GM19452 (cell line): Measurements from ENCODE around the gene TEX2.

ENCODE experiments used
- ATAC-seq: cut with Tn5 transposase; IDR thresholded peaks from one replicate; pipeline ENCODE4 v1.9.1; 2021; ENCODE audit not compliant: unreplicated experiment

Gene TEX2

DNA sequence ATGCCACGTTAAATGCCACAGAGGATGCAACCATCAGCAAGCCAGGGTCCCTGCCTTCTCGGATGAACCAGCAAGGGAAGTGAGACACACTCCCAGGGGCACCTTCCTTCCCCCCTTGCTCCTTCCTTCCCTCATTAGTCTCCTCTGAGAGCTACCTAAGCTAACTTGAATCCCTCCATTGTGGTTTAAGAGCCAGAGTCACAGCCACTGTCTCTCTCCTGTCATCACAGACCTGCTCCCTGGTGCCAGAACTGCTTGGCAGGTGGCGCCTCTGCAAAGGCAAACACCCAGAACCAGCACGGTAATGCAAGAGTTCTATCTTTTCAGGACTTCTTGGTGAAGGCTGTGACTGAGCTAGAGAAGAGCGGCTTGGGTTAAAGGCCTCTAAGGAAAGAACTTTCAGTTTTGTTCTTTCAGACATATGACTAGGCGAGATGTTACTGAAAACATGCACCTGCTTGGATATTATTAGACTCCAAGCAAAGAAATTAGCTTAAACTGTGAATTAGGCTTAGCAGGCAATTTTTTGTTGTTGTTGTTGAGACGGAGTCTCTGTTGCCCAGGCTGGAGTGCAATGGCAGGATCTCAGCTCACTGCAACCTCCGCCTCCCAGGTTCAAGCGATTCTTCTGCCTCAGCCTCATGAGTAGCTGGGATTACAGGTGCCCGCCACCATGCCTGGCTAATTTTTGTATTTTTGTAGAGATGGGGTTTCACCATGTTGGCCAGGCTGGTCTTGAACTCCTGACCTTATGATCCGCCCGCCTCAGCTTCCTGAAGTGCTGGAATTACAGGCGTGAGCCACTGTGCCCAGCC, 141.9 kb downstream of the TEX2 start:
- ATAC-seq: peak; percentile 77

DNA sequence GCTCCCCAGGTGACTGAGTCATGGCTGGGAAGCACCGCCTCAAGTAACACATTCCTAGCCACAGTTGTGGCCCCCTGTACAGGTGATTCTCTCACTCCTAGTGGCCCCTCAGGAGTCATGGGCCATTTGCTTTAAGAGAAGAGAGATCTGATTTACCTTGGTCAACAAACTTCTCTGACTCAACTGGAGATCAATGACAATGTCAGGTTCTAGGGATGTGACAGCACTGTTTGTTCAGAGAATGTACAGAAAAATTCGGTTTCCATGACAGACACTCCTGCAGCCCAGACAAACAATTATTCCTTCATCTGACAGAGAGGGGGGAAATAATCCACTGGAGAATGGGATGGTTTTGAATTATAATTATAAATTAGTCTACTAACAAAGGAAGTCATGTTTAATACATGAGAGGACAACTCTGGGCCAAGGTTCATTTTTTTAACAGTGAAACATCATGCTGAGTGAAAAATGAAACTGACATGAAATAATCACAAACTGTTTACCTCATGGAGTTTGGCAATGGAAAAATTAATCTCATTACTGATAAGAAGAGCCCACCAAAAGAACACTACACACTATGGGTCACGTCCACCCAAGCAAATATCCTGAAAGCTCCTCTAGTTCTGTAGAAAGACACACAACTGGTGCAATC, 142.8 kb downstream of the TEX2 start:
- no peak for ATAC-seq

DNA sequence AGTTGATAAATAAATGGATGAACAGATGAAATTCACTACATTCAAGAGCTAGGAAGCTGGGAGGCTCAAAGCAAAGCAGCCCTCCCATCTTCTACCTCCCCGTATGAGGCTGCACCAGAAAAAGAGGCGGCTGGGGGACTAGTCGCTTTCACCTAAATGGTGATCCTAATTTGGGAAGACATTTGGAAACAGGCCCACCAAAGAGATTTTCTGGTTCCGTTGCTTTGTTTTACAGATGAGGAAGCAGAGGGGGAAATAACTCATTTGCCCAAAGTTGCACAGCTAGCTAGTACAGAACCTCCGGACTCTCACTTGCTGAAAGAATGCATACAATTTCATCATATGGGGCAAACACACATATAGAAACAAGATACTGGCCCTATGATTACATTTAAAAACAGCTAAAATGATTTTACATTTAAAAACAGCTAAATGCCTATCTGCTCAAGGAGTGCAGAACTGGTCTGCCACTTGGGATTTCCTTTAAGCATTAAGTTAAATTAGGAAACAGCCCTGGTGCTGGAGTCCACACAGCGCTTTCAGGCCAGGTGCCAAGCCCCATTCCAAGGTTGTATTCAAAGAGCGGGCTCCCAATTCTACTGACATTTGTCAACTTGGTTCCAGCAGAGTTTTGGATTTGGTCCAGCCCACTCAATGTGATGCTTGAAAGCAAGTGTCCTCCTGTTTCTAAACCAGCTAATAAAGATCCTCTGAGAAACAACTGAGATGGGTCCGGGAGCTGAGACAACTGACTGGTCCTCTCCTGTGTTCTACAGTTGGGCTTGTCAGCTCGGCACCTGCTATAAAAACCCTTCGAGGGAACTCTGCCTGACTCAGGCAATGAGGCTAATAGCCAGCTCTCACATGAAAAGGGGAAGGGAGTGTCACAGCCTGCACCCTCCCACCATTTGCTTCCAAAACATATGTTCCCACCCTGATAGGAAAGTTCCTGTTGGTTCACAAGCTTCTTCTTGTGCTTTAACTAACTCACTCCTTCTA, 144.8 kb downstream of the TEX2 start:
- no peak for ATAC-seq

DNA sequence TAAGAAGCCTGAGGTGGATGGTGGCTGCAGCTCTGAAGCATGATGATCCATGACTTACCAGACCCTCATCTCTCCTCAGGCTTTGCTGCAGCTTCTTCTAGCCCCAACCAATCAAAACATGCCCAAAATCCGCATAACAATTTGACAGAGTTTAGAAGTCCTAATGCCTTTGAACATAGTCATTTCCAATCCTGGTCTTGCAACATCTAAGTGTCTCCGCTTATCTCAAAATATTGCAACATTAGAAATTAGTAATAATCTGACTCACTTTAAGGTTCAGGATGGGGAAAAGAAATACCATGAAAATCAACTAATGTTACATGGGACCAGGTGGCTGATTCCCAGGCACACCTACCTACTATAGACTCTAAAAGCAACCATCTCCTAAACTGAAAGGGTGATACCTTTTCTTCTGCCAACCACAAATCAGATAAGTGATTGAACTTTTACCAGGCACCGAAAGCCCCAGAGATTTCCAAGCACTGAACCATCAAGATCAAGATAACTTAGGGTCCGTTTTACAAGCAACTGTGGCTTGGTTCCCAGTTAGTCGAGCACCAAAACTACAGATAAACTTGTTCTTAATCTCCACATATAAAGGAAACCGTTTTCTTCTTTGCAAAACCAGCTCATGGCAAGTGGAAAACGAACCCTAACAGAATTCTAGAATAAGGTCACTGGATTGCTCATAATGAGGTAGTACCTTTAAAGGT, 147.1 kb downstream of the TEX2 start:
- ATAC-seq: no peak

DNA sequence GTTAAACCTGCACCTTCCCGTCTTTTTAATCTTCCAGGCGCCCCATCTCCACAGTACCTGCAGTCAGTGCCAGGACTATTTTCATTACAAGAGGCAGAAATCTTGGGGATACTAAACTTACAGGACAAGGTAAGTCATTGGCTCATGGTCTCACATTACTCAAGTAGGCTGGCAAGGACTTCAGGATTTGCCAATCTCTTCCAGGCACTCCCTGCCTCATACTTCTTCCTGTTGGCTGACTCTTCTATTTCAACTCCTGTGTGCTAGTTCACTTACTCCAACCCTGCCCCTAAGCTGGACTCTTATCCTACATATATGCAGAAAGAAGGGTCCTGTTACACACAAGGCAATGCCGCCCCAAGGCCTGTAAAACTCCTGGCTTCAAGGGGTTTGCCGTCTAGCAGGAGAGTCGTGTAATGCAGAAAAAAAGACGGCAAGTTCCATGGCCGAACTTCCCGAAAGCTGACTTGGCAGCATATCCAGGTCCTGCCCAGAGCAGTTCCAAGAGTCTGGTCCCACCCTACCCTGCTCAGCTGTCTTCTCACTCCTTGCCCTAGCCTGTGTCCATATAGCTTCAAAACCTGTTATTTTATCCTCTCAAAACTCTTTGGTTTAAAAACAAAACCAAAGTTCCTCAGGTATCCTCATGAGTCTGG, 147.9 kb downstream of the TEX2 start:
- no peak for ATAC-seq

DNA sequence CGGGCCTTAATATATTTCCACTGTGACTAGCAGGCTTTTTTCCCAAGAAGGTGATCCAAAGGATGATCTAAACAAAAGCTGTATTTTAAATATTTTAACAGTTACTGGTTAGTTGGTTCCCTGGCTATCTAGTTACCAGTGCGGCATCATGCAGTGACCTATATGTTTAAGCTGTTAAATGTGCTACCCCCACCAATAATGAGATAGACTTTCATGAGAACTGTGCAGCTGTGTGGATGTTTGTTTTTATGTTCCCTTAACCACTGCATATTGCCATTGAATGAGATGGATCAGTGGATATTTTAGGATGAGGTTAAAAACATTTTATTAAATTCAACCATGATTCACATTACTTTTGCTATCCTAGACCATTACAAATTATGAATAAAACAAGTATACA, 150.1 kb downstream of the TEX2 start:
- ATAC-seq: no peak

DNA sequence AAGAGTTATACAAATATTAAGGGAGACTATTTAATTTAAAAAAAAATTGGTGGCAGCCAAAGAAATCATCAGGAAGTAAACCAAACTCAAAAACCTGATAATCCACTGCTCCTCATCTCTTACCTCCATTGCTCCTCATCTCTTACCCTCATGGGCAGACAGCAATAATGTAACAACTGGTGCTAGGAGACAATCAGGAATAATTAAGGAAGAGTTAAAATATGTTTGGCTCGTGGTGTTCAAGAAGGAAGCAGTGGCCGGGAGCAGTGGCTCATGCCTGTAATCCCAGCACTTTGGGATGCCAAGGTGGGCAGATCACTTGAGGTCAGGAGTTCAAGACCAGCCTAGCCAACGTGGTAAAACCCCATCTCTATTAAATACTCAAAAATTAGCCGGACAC, 151.2 kb downstream of the TEX2 start:
- no peak for ATAC-seq

DNA sequence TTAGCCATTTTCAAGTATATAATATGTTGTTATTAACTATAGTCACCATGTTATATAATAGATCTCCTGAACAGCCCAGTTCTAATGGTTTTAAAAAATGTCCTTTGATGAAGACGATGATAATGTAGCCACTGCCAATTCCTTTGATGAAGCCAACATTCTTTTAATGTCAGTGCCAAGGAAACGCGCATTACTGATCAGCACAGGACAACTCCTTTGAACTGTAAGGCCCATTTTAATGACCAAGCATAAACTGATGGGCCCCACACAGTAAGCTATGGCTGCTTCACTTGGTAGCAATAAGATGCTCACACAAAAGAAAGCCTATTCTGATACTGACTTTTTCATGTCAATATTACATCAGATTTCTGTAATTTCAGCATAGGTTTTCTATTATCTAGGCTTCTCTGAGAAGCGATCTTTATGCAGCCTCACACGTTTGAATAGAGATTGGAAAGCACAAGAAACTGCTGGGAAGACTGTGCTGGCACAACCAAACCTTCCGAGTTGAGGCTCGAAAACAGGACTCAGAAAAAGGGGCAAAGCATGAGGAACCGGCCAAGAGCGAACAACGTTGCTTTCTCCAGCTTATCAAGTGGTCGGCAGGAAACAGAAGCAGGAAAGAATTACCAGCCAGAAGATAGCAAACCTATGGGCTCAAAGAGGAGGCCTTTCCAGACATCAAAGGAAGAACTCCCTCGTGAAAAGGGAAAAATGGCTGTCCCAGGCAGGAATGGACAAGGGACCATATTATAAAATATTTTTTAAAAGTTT, 152.5 kb downstream of the TEX2 start:
- no peak for ATAC-seq

DNA sequence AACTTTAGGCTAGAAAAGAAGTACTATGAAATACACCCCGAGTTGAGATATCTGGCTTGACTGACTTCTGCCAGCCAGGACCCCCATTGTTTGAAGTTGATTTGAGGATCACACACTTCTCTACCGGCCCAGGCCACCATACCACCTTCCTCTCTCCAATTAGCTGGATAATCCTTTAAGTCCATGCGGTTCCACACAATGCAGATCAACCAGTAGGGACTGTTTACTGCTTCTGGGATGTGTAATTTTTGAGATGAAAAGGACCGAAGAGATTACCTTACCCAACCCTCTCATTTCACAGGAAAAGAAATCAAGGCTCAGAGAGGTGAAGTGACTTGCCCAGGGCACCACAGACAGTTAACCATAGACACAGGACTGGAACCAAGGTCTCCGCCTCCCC, 153.7 kb downstream of the TEX2 start:
- ATAC-seq: no peak

DNA sequence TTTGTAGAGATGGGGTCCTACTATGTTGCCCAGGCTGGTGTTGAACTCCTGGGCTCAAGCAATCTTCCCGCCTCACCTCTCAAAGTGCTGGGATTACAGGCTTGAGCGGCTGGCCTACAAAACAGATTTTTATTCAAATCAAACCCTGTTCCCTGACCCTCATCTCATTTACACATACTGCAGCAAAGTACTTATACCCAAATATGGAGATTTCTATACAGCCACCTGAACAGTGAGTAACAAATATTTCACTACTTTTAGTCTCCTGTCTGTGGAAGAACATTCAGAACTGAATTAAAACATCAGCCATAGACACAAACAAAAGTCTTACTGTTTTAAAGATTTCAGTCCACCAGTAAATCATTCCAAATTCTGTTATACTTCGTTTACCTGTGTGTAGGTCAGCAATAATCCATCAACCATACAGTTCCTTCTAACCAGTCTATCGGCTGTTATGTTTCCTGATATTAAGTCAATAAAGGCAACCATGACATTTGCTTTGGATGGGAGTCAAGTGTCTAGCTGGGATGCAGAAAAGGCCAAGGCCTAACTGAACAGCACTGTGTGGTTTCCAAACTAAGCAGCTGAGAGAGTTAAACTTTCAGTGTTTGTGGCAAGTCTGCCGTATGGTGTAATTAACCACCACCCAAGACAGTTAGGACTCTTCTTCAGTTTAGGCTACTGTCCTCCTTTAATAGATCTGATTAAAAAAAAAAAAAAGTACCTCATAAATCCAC, 155.4 kb downstream of the TEX2 start:
- ATAC-seq: no peak

DNA sequence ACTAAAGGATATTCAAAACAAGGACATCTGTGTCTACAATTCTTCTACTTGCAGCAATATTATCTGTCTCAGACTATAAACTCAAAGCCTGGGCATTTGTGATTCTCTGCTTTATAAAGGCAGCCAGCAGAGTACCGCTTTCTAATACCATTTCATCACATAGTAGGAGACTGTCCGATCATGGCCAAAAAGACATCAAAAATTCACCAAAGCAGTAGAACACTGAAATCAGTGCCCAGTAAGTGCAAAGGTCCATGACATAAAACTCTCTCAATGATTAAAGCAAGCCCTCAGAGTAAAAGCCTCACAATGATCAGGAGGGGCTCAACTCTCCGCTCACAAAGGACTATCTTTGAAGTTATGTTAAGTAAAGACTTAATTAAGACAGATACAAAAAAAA, 156.1 kb downstream of the TEX2 start:
- ATAC-seq: no peak

DNA sequence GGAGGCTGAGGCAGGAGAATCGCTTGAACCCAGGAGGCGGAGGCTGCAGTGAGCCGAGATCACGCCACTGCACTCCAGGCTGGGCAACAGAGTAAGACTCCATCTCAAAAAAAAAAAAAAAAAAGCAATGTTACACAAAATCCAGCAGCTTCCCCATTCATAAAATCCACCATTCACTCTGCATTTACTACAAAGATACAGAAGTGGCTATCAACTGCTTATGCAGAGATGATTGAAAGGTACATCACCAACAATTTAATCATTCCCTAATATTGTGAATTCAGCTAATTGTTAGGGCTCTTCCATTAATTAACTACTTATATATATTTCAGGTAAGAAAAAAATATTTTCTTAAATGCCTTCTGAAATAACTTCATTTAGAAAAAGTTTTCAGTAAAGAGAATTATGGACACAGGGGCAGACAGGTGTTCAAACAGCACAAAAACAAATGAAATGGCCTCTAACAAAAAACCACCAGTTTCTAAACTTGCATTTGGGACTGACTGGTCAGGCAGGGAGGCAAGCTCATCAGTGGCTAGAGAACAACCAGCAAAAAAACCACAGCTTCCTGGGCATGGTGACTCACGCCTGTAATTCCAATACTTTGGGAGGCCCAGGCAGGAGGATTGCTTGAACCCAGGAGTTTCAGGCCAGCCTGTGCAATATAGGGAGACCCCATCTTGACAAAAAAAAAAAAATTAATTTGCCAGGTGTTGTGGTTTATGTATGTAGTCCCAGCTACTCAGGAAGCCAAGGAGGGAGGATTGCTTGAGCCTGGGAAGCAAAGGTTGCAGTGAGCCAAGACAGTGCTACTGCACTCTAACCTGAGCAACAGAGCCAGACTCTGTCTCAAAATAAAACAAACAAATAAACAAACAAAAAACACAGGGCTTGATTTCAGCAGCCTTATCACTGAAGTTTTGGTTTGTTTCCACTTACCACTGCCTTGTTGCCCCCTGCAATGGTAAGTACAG, 159.4 kb downstream of the TEX2 start:
- ATAC-seq: no peak

DNA sequence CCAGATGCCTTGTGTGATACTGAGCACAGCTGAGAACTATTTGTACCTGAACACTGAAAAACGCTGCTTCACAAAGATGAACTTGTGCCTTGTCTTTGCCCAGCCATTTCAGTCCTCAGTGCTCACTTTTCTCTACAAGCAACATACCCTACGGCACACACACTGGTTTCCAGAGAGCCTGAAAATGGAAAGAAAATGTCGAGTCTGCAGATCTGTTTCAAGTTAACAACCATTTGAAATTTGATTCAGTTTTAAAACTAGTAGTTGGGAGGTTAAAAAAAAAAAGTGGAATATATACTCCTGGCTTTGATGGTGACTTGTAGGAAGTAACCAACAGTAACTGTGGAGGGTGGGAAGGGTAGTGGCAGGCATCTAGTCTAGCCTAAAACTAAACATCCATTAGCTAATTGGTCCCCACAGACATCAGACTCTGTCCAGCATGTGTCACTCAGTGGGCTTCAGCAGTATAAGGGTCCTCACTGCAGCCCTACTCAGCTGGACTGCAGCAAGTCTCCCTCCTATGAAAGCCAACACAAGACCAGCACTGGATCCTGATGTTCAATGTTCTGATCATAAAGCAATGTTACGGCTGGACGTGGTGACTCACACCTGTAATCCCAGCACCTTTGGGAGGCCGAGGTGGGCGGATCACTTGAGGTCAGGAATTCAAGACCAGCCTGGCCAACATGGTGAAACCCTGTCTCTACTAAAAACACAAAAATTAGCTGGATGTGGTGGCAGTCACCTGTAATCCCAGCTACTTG, 160.3 kb downstream of the TEX2 start:
- ATAC-seq: no peak

DNA sequence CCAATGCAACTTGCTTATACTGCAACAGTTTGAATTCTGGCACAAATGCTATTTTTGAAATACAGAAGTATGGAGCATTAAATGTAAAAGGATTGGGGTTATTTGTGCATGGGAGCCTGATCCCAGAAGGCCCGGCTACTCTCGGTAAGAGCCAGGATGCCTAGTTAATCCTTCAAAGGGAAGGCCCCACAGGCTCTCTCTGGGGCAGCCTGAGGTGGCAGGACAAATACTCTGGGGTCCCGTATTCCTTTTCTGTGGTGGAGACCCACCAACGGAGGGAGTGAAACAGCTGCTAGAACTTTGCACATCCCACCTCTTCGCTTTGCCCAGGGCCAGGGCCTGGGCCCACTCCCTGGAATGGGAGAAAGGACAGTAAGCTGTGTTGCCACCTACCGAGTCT, 163.5 kb downstream of the TEX2 start:
- ATAC-seq: no peak
